Keratinocyte (primary cell): ENCODE measurements around the gene TMOD3. TPM values are rescaled to one million over a fixed set of nuclear protein-coding genes. Genes with fewer than 3 reads are reported as not detected.

Source experiments
- DNase-seq: peaks from one replicate; pipeline ENCODE4 v3.0.0-alpha.2; 2011; ENCODE audit warnings: low read depth, missing footprints, low spot score
- FAIRE-seq: peaks from 2 replicates; lab custom pipeline; 2011; peaks lifted over from hg19 to GRCh38; lab: Jason Lieb, UNC
- H2AFZ ChIP-seq: 2 replicates; pipeline ENCODE4 v1.6.0; 2012; ENCODE audit warnings: low read length, control low read depth, inconsistent platforms; ENCODE audit not compliant: control insufficient read depth
- H3K27ac ChIP-seq: 2 replicates; pipeline ENCODE4 v1.5.1; 2011; ENCODE audit warnings: low read length; ENCODE audit not compliant: control insufficient read depth, insufficient read depth
- H3K27me3 ChIP-seq: 3 replicates; pipeline ENCODE4 v1.6.0; 2011; ENCODE audit warnings: low read length; ENCODE audit not compliant: control insufficient read depth, insufficient read depth; ENCODE audit errors: extremely low read depth
- H3K36me3 ChIP-seq, 2 experiments: 2 replicates in 1 of 2; 3 replicates in 1 of 2; pipeline ENCODE4 v1.5.1; 2011; ENCODE audit warnings: low read length in 2 of 2, mild to moderate bottlenecking in 1 of 2; ENCODE audit not compliant: control insufficient read depth in 2 of 2, insufficient read depth in 2 of 2; ENCODE audit errors: extremely low read depth in 1 of 2
- H3K4me1 ChIP-seq: 3 replicates; pipeline ENCODE4 v1.5.1; 2011; ENCODE audit warnings: low read length; ENCODE audit not compliant: control insufficient read depth, insufficient read depth; ENCODE audit errors: extremely low read depth
- H3K4me2 ChIP-seq: 3 replicates; pipeline ENCODE4 v1.6.0; 2011; ENCODE audit warnings: low read depth, low read length; ENCODE audit not compliant: control insufficient read depth, insufficient read depth; ENCODE audit errors: extremely low read depth
- H3K4me3 ChIP-seq, 3 experiments: fragments of 200-600 bp in 1 of 3; sonication (generic) in 1 of 3; 2 replicates in 2 of 3; 3 replicates in 1 of 3; pipeline ENCODE4 v1.5.1; 2011 to 2016; ENCODE audit warnings: low read length in 3 of 3, mild to moderate bottlenecking in 3 of 3, control low read depth in 2 of 3, inconsistent platforms in 1 of 3, low read depth in 1 of 3, mixed read lengths in 1 of 3, mixed run types in 1 of 3, moderate library complexity in 1 of 3; ENCODE audit not compliant: control insufficient read depth in 2 of 3, insufficient read depth in 2 of 3; ENCODE audit errors: extremely low read depth in 1 of 3
- H3K79me2 ChIP-seq: 2 replicates; pipeline ENCODE4 v1.6.0; 2012; ENCODE audit warnings: low read length; ENCODE audit not compliant: control insufficient read depth, insufficient read depth
- H3K9ac ChIP-seq: 3 replicates; pipeline ENCODE4 v1.6.0; 2011; ENCODE audit warnings: low read length; ENCODE audit not compliant: control insufficient read depth, insufficient read depth; ENCODE audit errors: extremely low read depth
- H3K9me1 ChIP-seq: 3 replicates; pipeline ENCODE4 v1.6.0; 2011; ENCODE audit warnings: low read length; ENCODE audit not compliant: control insufficient read depth, insufficient read depth; ENCODE audit errors: extremely low read depth
- H3K9me3 ChIP-seq: 2 replicates; pipeline ENCODE4 v1.5.1; 2012; ENCODE audit warnings: low read depth, low read length; ENCODE audit not compliant: control insufficient read depth
- H4K20me1 ChIP-seq: 3 replicates; pipeline ENCODE4 v1.6.0; 2011; ENCODE audit warnings: low read length; ENCODE audit not compliant: control insufficient read depth, insufficient read depth; ENCODE audit errors: extremely low read depth
- CTCF ChIP-seq, 3 experiments: IDR thresholded peaks in 1 of 3; conservative IDR thresholded peaks in 1 of 3; optimal IDR thresholded peaks in 1 of 3; 2 replicates in 2 of 3; 3 replicates in 1 of 3; pipeline versions ENCODE3 to v1.5.1; 2011; ENCODE audit warnings: low read length in 3 of 3, mild to moderate bottlenecking in 3 of 3, moderate library complexity in 2 of 3, control low read depth in 1 of 3, inconsistent platforms in 1 of 3; ENCODE audit not compliant: insufficient read depth in 2 of 3; ENCODE audit errors: extremely low read depth in 1 of 3
- EZH2 ChIP-seq: IDR thresholded peaks from one replicate; pipeline ENCODE4 v1.6.1; 2012; ENCODE audit warnings: inconsistent platforms, mild to moderate bottlenecking, low read length, moderate library complexity
- dilution Hi-C: fragments of 300-500 bp; cut with MboI; formaldehyde crosslinking; loops from one replicate; pipeline ENCODE4 v1.7.0; 2020; ENCODE audit warnings: low sequenced_read_pairs; ENCODE audit not compliant: extremely low pct_ligation_motif_present
- polyA plus RNA-seq, 5 experiments: library from polyadenylated mRNA; depleted of rRNA in 3 of 5; stranded (reverse) in 3 of 5; stranded (forward) in 1 of 5; unstranded in 1 of 5; fragments of >200 nt; gene quantifications; 1 replicate in 1 of 5; 2 replicates in 3 of 5; 3 replicates in 1 of 5; pipeline versions ENCODE4 v1.2.1 to v1.2.3, GENCODE V29; 2011 to 2012; ENCODE audit warnings: missing spikeins in 2 of 5, low read depth in 1 of 5, low replicate concordance in 1 of 5

The TMOD3 gene
- polyA plus RNA-seq, 1 donor (not counting 4 experiments of a cell fraction or from before 2014, with no cell fraction given), result 100 TPM

- Histone ChIP-seq H3K9me1 (no peaks in the 10 kb centered on the region), H3K4me2 (no peak overlapping the region), H2AFZ (no peak overlapping the region), H3K9me3 (no peaks in the 10 kb centered on the region), H3K27ac (no peak overlapping the region), H3K4me1 (no peaks in the 10 kb centered on the region), H3K79me2 (no peaks in the 10 kb centered on the region), H3K4me3 (no peak overlapping the region), H4K20me1 (no peaks in the 10 kb centered on the region), H3K9ac (no peak overlapping the region), H3K27me3 (no peaks in the 10 kb centered on the region), H3K36me3 (no peaks in the 10 kb centered on the region)
- TF ChIP-seq EZH2 (no peak), CTCF (optimal IDR thresholded peaks at IDR 0.05 in 1 of 3, IDR thresholded peaks at IDR 0.05 in 1 of 3, conservative IDR thresholded peaks at IDR 0.05 in 1 of 3; ENCODE audit: extremely low read depth in 1 of 3, insufficient read depth in 2 of 3, low read length in 3 of 3) (no peak)
- DNase-seq, result no peak
- FAIRE-seq, result no peak
- dilution Hi-C loops, result no loop called here
Observed at GRCh38 chr15:51793521-51794305, 35.7 kb upstream of the TMOD3 start.

GRCh38 chr15:51796847-51797401, 32.5 kb upstream of the TMOD3 start:
- Histone ChIP-seq H4K20me1 (no peaks in the 10 kb centered on the region), H3K79me2 (no peaks in the 10 kb centered on the region), H3K4me3 (no peak overlapping the region), H2AFZ (no peak overlapping the region), H3K4me2 (no peak overlapping the region), H3K9me1 (no peaks in the 10 kb centered on the region), H3K36me3 (no peaks in the 10 kb centered on the region), H3K9ac (no peak overlapping the region), H3K9me3 (no peaks in the 10 kb centered on the region), H3K4me1 (peaks cover 2% of the 10 kb centered on the region), H3K27me3 (no peaks in the 10 kb centered on the region), H3K27ac (no peak overlapping the region)
- DNase-seq (no peak), FAIRE-seq (no peak)
- dilution Hi-C loops, result no loop called here
- TF ChIP-seq CTCF (optimal IDR thresholded peaks at IDR 0.05 in 1 of 3, IDR thresholded peaks at IDR 0.05 in 1 of 3, conservative IDR thresholded peaks at IDR 0.05 in 1 of 3; ENCODE audit: extremely low read depth in 1 of 3, insufficient read depth in 2 of 3, low read length in 3 of 3) (no peak), EZH2 (no peak)
